Glomerular visceral epithelial cell (primary cell): ENCODE results near the gene RADX.
"Not testable (repeated sequence)": the region's sequence is repeated elsewhere in the genome, so short reads cannot be mapped to it uniquely, and the experiment has no call there.

Experiments used
- DNase-seq: peaks from one replicate; pipeline ENCODE4 v3.0.0-alpha.2; 2016; ENCODE audit errors: extremely low spot score

Gene RADX

GRCh38 chrX:106611679-106612392 is at the start of gene RADX:
RADX (plus strand) TSS chrX:106611978; CDS start chrX:106612081, 103 bp downstream.
- DNase-seq, result peak; percentile 74

DNA sequence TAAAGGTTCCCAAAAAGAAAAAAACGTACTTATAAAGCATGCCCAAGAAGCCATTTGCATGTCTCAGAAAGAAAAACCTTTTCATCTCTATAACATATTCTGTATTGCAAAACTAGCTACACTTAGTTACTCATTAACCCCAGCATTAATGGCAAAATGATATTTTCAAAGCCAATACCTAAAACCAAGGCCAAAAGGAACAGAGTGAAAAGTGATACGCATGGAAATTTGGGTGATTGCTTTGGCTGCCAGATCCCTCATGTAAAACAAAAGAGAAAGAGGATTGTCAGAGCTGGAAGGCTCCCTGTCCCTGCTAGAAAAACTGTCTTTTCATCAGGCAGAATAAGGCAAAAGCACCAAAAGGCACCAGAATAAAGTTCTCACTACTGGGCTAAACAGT is 46.8 kb upstream of the RADX start:
- no peak for DNase-seq

GRCh38 chrX:106566362-106566761 is 45.4 kb upstream of the RADX start:
- no peak for DNase-seq

DNA sequence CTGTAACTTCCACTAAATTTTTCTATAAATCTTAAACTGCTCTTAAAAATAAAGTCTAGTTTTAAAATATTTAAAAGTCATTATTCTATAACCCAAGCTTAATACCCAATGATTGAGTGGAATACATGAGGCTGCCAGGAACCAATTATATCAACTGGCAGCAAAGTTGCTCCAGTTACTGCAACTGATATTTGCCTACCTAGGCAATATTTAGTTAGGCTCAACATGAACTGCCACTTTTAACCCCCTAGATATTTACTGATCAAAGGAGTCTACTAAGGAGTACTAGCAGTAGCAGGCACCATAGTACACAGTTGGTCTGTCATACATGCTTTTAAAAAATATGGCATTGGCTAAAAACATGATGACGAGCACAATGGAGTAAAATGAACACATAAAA is 29.9 kb upstream of the RADX start:
- DNase-seq, result no peak

DNA sequence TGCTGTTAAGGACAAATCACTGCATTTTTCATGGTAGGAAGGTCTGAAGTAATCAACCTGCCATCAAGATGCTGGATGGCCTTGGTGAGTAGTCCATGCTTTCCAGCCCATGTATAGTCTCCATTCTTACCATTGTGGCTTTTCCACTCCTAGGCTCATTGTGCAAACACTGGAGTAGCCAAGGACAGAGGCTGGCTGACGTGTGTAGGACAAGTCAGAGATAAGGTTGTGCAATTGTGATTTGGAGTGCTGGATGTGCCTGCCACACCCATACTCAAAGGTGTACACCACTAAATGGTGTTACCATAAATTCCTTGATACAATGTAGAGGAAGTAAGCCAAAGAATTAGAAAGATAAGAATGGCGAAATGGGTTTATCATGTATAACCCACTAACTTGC is 26.3 kb upstream of the RADX start:
- no peak for DNase-seq

DNA sequence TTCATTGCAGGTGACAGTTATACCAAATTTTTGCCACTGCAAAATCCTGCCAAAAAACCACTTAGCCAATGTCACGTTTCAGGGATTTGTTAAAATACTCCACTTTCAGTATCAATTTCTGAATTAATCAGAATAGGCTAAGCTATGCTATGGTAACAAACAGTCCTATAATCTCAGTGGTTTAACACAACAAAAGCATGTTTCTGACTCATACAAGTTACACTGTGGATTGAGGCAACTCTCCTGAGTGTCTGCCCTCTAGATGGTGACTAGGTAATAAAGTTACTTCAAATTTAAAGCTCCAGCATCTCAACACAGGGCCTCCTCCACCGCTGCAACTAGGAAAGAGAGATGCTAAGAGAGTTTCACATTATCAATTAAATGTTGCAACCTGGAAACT is 23.0 kb upstream of the RADX start:
- DNase-seq, result no peak

GRCh38 chrX:106599411-106599810 is 12.4 kb upstream of the RADX start:
- no peak for DNase-seq

DNA sequence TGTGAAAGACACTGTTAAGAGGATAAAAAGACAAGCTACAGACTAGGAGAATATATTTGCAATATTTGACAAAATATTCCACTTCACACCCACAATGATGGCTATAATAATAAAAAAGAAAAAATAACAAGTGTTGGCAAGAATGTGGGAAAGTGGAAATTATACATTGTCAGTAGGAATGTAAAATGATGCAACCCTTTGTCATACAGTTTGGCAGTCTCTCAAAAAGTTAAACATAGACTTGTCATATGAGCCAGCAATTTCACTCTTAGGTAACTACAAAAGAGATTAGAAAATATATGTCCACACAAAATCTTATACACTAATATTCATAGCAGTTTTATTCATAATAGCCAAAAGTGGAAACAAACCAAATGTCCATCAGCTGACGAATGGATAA is 5.2 kb upstream of the RADX start:
- DNase-seq, result no peak

- no peak for DNase-seq
Measured at GRCh38 chrX:106608016-106608415, 3.8 kb upstream of the RADX start.

DNA sequence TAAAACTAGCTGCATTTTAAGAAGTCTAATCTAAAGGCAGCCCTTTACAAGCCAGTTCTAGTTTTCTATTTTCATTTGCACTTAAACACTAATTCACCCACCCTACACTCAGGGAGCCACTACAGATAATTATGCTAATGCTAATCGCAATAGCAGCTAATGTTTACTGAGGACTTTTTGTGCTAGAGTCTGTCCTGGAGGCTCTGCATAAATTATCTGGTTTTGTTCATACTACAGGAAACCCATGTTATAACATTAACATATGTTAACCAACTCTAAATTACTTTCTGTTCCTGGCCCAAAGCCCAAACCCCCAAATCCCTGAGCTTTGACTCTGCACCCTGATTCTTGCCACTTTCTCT is 480 bp upstream of the RADX start:
- no peak for DNase-seq

- DNase-seq, result peak; percentile 15
Measured at GRCh38 chrX:106612393-106612763, 600 bp downstream of the RADX start.

DNA sequence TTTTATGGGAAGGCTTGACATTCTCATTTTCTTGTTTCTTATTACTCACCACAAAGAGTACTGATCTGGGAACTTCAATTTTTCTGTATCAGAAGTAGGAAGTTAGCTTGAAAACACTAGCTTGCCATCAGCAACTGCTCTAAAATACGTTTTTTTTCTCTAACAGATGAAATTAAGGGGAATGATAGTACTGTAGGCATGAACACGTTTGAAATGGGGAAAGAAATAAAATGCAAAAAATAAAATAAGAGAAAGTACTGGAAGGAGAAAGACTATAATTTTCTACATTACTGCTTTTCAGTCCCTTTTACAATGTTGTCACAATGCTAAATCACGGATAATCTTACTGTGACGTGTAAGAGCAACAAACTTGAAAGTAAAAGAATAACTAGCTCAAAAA is 1.5 kb downstream of the RADX start:
- no peak for DNase-seq

DNA sequence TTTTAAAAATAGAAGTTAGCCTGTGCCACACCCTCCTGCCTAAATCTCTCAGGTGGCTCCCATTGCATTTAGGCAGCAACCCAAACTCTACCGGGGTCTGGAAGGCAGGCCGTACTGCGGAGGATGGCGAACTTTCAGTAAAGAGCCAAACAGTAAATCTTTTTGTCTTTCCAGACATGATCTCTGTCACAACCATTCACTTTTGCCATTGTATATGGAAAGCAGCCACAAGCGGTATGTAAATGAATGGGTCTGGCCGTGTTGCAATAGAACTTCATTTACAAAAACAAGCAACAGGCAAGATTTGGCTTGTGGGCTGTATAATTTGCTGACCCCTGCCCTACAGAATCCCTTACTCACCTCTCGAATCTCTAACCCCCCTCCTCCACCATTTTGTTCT is 3.3 kb downstream of the RADX start:
- no peak for DNase-seq

GRCh38 chrX:106619797-106620196 is 8.0 kb downstream of the RADX start:
- peak; percentile 7 for DNase-seq

DNA sequence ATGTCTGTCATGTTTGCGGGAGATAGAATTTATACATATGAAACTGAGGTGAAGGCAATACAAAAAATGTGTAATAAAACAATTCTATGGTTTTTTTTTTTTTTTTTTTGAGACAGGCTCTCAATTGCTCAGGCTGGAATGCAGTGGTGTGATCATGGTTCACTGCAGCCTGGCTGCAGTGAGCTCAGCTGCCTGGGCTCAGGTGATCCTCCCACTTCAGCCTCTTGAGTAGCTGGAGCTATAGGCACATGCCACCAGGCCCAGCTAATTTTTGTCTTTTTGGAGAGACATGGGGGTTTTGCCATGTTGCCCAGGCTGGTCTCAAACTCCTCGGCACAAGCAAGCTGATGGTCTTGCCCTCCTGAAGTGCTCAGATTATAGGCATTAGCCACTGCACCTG is 10.1 kb downstream of the RADX start:
- DNase-seq, result no peak

DNA sequence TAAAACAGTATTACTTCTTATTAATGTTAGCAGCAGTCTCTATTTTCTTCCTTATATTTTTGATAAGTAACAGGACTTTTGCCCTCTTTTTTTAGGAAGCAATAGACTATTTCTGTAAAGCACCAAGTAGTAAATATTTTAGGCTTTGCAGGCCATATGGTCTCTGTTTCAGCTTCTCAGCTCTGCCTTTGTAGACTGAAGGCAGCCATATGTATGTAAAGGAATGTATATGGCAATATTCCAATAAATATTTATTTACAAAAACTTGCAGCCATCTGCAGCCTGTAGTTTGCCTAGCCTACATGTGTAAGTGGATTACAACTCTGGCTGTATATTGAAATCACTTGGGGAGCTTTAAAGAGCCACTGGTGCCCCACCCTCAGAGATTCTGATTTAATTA is 15.0 kb downstream of the RADX start:
- DNase-seq, result no peak

DNA sequence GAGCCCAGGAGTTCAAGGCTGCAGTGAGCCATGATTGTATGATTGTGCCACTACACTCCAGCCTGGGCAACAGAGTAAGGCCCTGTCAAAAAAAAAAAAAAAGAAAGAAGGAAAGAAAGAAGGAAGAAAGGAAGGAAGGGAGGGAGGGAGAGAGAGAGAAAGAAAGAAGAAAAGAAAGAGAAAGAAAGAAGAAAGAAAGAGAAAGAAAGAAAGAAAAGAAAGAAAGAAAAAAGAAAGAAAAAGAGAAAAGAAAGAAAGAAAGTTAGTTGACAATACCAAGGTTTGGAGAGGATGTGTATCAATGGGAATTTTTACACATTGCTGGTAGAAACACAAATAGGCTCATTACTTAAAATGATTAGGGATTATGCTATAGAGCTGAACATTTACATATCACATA is 19.8 kb downstream of the RADX start:
- DNase-seq, result no peak

- no peak for DNase-seq
Measured at GRCh38 chrX:106649523-106650428, 38.0 kb downstream of the RADX start.

DNA sequence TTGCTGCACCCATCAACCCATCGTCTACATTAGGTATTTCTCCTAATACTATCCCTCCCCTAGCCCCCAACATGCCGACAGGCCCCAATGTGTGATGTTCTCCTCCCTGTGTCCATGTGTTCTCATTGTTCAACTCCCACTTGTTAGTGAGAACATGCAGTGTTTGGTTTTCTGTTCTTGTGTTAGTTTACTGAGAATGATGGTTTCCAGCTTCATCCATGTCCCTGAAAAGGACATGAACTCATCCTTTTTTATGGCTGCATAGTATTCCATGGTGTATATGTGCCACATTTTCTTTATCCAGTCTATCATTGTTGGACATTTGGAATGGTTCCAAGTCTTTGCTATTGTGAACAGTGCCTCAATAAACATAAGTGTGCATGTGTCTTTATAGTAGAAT is 41.8 kb downstream of the RADX start:
- not testable (repeated sequence) for DNase-seq

GRCh38 chrX:106670631-106671030 is 58.9 kb downstream of the RADX start:
- no peak for DNase-seq

GRCh38 chrX:106672527-106672926 is 60.7 kb downstream of the RADX start:
- no peak for DNase-seq

- no peak for DNase-seq
Measured at GRCh38 chrX:106680716-106681115, 68.9 kb downstream of the RADX start.

- DNase-seq, result no peak
Measured at GRCh38 chrX:106684207-106684606, 72.4 kb downstream of the RADX start.
